KMS-11 (cell line): Measurements from ENCODE around the gene DOK7.

ENCODE experiments used
- H2AFZ ChIP-seq: fragments of 200-600 bp; sonication (generic); 2 replicates; pipeline ENCODE4 v1.6.1; 2016; ENCODE audit warnings: antibody characterized with exemption, mixed run types, low read depth
- H3K27ac ChIP-seq: fragments of 200-600 bp; sonication (generic); 2 replicates; pipeline ENCODE4 v1.6.1; 2016; ENCODE audit warnings: mild to moderate bottlenecking, mixed run types
- H3K27me3 ChIP-seq: fragments of 200-600 bp; sonication (generic); 2 replicates; pipeline ENCODE4 v1.6.1; 2017; ENCODE audit warnings: mild to moderate bottlenecking, low read depth, mixed run types, moderate library complexity; ENCODE audit not compliant: insufficient read depth
- H3K36me3 ChIP-seq: fragments of 200-600 bp; sonication (generic); 2 replicates; pipeline ENCODE4 v1.6.1; 2017; ENCODE audit warnings: mild to moderate bottlenecking, mixed run types; ENCODE audit not compliant: insufficient read depth
- H3K4me1 ChIP-seq: fragments of 200-600 bp; sonication (generic); 2 replicates; pipeline ENCODE4 v1.6.1; 2016; ENCODE audit warnings: mild to moderate bottlenecking, low read depth, mixed run types; ENCODE audit not compliant: poor library complexity, severe bottlenecking
- H3K4me2 ChIP-seq: fragments of 200-600 bp; sonication (generic); 2 replicates; pipeline ENCODE4 v1.7.0; 2016; ENCODE audit warnings: mild to moderate bottlenecking, mixed run types
- H3K4me3 ChIP-seq: fragments of 200-600 bp; sonication (generic); IDR thresholded peaks from 2 replicates; pipeline ENCODE4 v1.6.1; 2017; ENCODE audit warnings: low read depth, low read length, mixed read lengths; ENCODE audit not compliant: insufficient read depth
- H3K79me2 ChIP-seq: fragments of 200-600 bp; sonication (generic); 2 replicates; pipeline ENCODE4 v1.6.1; 2016; ENCODE audit warnings: low read depth, mixed run types; ENCODE audit not compliant: insufficient read depth
- H3K9ac ChIP-seq: fragments of 200-600 bp; sonication (generic); 2 replicates; pipeline ENCODE4 v1.6.1; 2016; ENCODE audit warnings: mild to moderate bottlenecking, mixed run types
- H4K20me1 ChIP-seq: fragments of 200-600 bp; sonication (generic); 2 replicates; pipeline ENCODE4 v1.6.1; 2016; ENCODE audit warnings: mild to moderate bottlenecking, mixed run types; ENCODE audit not compliant: insufficient read depth
- TF ChIP-seq, protein P1 (sequence below): fragments of 200-600 bp; sonication (generic); conservative IDR thresholded peaks from 2 replicates; pipeline ENCODE4 v1.6.1; 2017; ENCODE audit warnings: low read depth, mild to moderate bottlenecking, antibody characterized with exemption, low read length, moderate library complexity, mixed read lengths

Gene DOK7, protein sequence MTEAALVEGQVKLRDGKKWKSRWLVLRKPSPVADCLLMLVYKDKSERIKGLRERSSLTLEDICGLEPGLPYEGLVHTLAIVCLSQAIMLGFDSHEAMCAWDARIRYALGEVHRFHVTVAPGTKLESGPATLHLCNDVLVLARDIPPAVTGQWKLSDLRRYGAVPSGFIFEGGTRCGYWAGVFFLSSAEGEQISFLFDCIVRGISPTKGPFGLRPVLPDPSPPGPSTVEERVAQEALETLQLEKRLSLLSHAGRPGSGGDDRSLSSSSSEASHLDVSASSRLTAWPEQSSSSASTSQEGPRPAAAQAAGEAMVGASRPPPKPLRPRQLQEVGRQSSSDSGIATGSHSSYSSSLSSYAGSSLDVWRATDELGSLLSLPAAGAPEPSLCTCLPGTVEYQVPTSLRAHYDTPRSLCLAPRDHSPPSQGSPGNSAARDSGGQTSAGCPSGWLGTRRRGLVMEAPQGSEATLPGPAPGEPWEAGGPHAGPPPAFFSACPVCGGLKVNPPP

DNA sequence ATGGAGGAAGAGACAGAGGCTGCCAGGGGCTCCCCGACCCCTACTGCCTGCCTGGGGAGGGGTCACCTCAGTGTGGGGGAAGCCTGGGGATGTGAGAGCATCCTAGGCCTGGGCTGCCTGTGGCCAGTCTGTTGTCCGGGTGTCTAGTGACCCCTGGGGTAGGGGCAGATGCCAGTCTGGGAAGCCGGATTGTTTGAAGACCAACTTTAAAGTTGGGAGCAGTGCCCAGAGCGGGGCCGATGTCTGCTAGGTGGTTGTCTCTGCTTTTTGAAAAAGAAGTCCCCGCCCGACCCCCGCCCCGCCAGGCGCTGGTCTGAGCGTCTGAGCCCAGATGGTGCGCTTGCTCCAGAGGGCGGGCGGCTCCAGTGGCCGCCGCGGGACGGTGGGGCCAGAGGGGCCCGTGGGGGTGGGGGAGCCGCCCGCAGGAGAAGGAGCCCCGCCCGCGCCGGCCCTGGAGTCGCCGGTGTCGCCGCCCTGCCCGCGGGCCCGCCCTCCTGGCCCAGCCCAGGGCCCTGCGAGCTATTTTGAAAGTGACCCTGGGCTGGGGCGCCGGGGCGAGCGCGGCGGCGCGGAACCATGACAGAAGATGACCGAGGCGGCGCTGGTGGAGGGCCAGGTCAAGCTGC lies at the start of gene DOK7:
TSS of gene DOK7 (plus strand) at position 517 of the 626 bp plus-strand sequence. CDS start at position 587, 70 bp downstream.
- Histone ChIP-seq H3K27me3 (peaks cover 17% of the 10 kb centered on the region; the same call in 1 of the 2 replicates), H2AFZ (no peak within 1 kb of the TSS), H3K79me2 (no peaks in the 10 kb centered on the region), H4K20me1 (no peaks in the 10 kb centered on the region), H3K27ac (no peak within 1 kb of the TSS), H3K9ac (no peak within 1 kb of the TSS), H3K36me3 (no peaks in the 10 kb centered on the region), H3K4me3 (no peak within 1 kb of the TSS), H3K4me1 (no peaks in the 10 kb centered on the region), H3K4me2 (no peak within 1 kb of the TSS)
- TF ChIP-seq, protein P1, sequence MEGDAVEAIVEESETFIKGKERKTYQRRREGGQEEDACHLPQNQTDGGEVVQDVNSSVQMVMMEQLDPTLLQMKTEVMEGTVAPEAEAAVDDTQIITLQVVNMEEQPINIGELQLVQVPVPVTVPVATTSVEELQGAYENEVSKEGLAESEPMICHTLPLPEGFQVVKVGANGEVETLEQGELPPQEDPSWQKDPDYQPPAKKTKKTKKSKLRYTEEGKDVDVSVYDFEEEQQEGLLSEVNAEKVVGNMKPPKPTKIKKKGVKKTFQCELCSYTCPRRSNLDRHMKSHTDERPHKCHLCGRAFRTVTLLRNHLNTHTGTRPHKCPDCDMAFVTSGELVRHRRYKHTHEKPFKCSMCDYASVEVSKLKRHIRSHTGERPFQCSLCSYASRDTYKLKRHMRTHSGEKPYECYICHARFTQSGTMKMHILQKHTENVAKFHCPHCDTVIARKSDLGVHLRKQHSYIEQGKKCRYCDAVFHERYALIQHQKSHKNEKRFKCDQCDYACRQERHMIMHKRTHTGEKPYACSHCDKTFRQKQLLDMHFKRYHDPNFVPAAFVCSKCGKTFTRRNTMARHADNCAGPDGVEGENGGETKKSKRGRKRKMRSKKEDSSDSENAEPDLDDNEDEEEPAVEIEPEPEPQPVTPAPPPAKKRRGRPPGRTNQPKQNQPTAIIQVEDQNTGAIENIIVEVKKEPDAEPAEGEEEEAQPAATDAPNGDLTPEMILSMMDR = no peak

DNA sequence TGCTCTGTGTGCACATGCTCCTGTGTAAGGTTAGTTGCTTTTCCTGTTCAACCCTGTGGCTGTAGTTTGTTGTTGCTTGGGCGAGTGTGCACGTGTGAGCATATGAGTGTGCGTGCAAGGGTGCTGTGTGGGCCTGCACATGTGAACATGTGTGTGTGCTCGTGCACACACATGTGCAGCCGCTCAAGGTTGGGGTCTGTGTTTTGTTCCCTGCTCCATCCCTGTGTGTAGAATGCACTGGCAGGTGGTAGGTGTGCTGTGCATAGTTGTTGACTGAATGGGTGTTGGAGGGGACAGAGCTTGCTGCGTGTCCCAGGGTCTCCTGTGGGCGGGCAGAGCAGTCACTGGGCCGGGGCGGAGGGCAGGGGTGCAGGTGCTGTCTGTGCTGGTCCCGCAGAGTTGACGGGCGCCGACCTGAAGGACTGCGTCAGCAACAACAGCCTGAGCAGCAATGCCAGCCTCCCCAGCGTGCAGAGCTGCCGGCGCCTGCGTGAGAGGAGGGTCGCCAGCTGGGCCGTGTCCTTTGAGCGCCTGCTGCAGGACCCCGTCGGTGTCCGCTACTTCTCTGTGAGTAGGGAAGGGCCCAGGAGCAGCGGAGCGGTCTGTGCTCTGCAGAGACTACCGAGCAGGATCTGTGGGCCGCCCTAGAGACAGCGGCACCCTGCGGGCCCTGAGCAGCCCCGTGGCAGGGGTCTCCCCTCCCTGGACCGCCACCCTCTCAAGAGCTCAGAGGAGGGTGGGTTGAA lies 49.3 kb upstream of the DOK7 start:
- no peaks in the 10 kb centered on the region for H3K27me3 ChIP-seq
- H3K79me2 ChIP-seq = no peaks in the 10 kb centered on the region
- H3K36me3 ChIP-seq = no peaks in the 10 kb centered on the region
- H3K4me3 ChIP-seq = no peak overlapping the region
- H3K9ac ChIP-seq = no peak overlapping the region
- no peaks in the 10 kb centered on the region for H3K4me1 ChIP-seq
- no peaks in the 10 kb centered on the region for H4K20me1 ChIP-seq
- H3K4me2 ChIP-seq = no peak overlapping the region
- no peak overlapping the region for H3K27ac ChIP-seq
- TF ChIP-seq, protein P1 = no peak
- H2AFZ ChIP-seq = no peak overlapping the region

DNA sequence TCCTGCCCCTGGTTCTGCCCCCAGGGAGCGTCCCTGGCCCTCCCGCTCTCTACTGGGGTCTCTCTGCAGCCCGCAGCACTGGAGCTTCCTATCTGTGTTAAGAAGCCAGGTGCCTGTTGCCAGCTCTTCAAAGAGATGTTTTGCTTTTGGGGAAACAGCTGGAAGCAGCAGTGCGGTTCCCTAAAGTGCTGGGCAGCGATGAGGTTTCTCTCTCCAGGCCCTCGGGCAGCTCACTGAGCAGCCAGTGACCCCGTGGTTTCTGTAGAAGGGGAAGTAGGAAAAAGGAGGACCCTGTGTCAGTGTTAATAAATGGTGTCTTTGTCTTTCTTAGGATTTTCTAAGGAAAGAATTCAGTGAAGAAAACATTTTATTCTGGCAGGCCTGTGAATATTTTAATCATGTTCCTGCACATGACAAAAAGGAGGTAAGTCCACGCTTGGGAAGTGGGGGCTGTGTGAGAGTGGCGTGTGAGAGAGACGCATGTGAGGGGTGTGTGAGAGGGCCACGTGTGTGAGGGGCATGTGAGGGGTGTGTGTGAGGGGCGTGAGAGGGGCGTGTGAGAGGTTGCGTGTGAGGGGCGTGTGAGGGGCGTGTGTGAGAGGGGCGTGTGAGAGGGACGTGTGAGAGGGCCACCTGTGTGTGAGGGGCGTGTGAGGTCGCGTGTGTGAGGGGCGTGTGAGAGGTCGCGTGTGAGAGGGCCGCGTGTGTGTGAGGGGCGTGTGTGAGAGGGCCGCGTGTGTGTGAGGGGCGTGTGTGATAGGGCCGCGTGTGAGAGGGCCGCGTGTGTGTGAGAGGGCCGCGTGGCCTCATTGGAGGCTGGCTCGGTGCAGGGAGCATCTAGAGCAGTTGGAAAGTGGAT lies 48.5 kb upstream of the DOK7 start:
- H3K9ac ChIP-seq = no peak overlapping the region
- no peak overlapping the region for H3K4me2 ChIP-seq
- no peaks in the 10 kb centered on the region for H4K20me1 ChIP-seq
- no peak overlapping the region for H3K27ac ChIP-seq
- no peaks in the 10 kb centered on the region for H3K27me3 ChIP-seq
- H3K4me3 ChIP-seq = no peak overlapping the region
- TF ChIP-seq, protein P1 = no peak
- H2AFZ ChIP-seq = no peak overlapping the region
- no peaks in the 10 kb centered on the region for H3K36me3 ChIP-seq
- H3K79me2 ChIP-seq = no peaks in the 10 kb centered on the region
- H3K4me1 ChIP-seq = no peaks in the 10 kb centered on the region
